Measurements from ENCODE around the gene ZNF502. TPM values are rescaled to one million over a fixed set of nuclear protein-coding genes. Genes with fewer than 3 reads are reported as not detected.
"Not testable (repeated sequence)": the region's sequence is repeated elsewhere in the genome, so short reads cannot be mapped to it uniquely, and the experiment has no call there.

Gene ZNF502
- total RNA-seq (2014; rRNA removed; shearing (Covaris generic); ENCODE audit: low replicate concordance), result not detected in 2 replicates

- H3K9me2 ChIP-seq (replicated peaks; ENCODE audit: insufficient read depth, low read length), result no peaks in the 10 kb centered on the region
- no peak within 1 kb of the TSS for H2AFZ ChIP-seq (ENCODE audit: low read length)
- H3K4me1 ChIP-seq (ENCODE audit: low read length), result no peaks in the 10 kb centered on the region
- H3K9ac ChIP-seq (ENCODE audit: low read length), result no peak within 1 kb of the TSS
- H3K27me3 ChIP-seq (ENCODE audit: low read length), result no peaks in the 10 kb centered on the region
- no peaks in the 10 kb centered on the region for H3K36me3 ChIP-seq (ENCODE audit: insufficient read depth, low read length)
- H3K9me3 ChIP-seq (ENCODE audit: low read length), result peaks cover 16% of the 10 kb centered on the region; the same call in 1 of the 2 replicates
- no peaks in the 10 kb centered on the region for H3K79me2 ChIP-seq (ENCODE audit: low read length)
- no peak within 1 kb of the TSS for H3K4me3 ChIP-seq (ENCODE audit: low read length)
- no peaks in the 10 kb centered on the region for H4K20me1 ChIP-seq (ENCODE audit: insufficient read depth, low read depth, low read length)
- DNase-seq, result no peak
- no peak within 1 kb of the TSS for H3K4me2 ChIP-seq (ENCODE audit: low read depth, low read length, poor library complexity, severe bottlenecking)
- H3K27ac ChIP-seq (ENCODE audit: low read length), result no peak within 1 kb of the TSS
These were observed at the start of gene ZNF502 for GRCh38 chr3:44712455-44713075. Gene ZNF502 (plus strand): TSS chr3:44712660. CDS start chr3:44720262, 7,602 bp downstream.

GRCh38 chr3:44665173-44665572 is 47.3 kb upstream of the ZNF502 start:
- Histone ChIP-seq H3K9me3 (ENCODE audit: low read length) (peaks cover 3% of the 10 kb centered on the region; the same call in 1 of the 2 replicates), H3K4me1 (ENCODE audit: low read length) (no peaks in the 10 kb centered on the region), H3K4me2 (ENCODE audit: low read depth, low read length, poor library complexity, severe bottlenecking) (no peak overlapping the region), H3K4me3 (ENCODE audit: low read length) (no peak overlapping the region), H2AFZ (ENCODE audit: low read length) (no peak overlapping the region), H4K20me1 (ENCODE audit: insufficient read depth, low read depth, low read length) (no peaks in the 10 kb centered on the region), H3K36me3 (ENCODE audit: insufficient read depth, low read length) (peaks cover 13% of the 10 kb centered on the region), H3K9me2 (replicated peaks; ENCODE audit: insufficient read depth, low read length) (no peaks in the 10 kb centered on the region), H3K27ac (ENCODE audit: low read length) (no peak overlapping the region), H3K9ac (ENCODE audit: low read length) (no peak overlapping the region), H3K27me3 (ENCODE audit: low read length) (no peaks in the 10 kb centered on the region), H3K79me2 (ENCODE audit: low read length) (no peaks in the 10 kb centered on the region)
- no peak for DNase-seq

- H3K27me3 ChIP-seq (ENCODE audit: low read length), result no peaks in the 10 kb centered on the region
- H3K9me3 ChIP-seq (ENCODE audit: low read length), result no peaks in the 10 kb centered on the region
- H3K4me2 ChIP-seq (ENCODE audit: low read depth, low read length, poor library complexity, severe bottlenecking), result no peak overlapping the region
- no peak overlapping the region for H3K4me3 ChIP-seq (ENCODE audit: low read length)
- no peak overlapping the region for H3K9ac ChIP-seq (ENCODE audit: low read length)
- no peak for DNase-seq
- H3K9me2 ChIP-seq (replicated peaks; ENCODE audit: insufficient read depth, low read length), result no peaks in the 10 kb centered on the region
- no peaks in the 10 kb centered on the region for H3K79me2 ChIP-seq (ENCODE audit: low read length)
- no peaks in the 10 kb centered on the region for H3K4me1 ChIP-seq (ENCODE audit: low read length)
- no peak overlapping the region for H3K27ac ChIP-seq (ENCODE audit: low read length)
- H3K36me3 ChIP-seq (ENCODE audit: insufficient read depth, low read length), result peaks cover 4% of the 10 kb centered on the region
- H4K20me1 ChIP-seq (ENCODE audit: insufficient read depth, low read depth, low read length), result no peaks in the 10 kb centered on the region
- no peak overlapping the region for H2AFZ ChIP-seq (ENCODE audit: low read length)
These were observed 46.1 kb upstream of the ZNF502 start for GRCh38 chr3:44666346-44666745.

GRCh38 chr3:44669760-44670159 is 42.7 kb upstream of the ZNF502 start:
- Histone ChIP-seq H3K36me3 (ENCODE audit: insufficient read depth, low read length) (no peaks in the 10 kb centered on the region), H3K9ac (ENCODE audit: low read length) (no peak overlapping the region), H3K4me3 (ENCODE audit: low read length) (no peak overlapping the region), H3K27ac (ENCODE audit: low read length) (no peak overlapping the region), H2AFZ (ENCODE audit: low read length) (no peak overlapping the region), H3K4me1 (ENCODE audit: low read length) (no peaks in the 10 kb centered on the region), H3K9me2 (replicated peaks; ENCODE audit: insufficient read depth, low read length) (no peaks in the 10 kb centered on the region), H3K79me2 (ENCODE audit: low read length) (no peaks in the 10 kb centered on the region), H3K4me2 (ENCODE audit: low read depth, low read length, poor library complexity, severe bottlenecking) (no peak overlapping the region), H3K27me3 (ENCODE audit: low read length) (no peaks in the 10 kb centered on the region), H3K9me3 (ENCODE audit: low read length) (no peaks in the 10 kb centered on the region), H4K20me1 (ENCODE audit: insufficient read depth, low read depth, low read length) (no peaks in the 10 kb centered on the region)
- DNase-seq, result no peak

- not testable (repeated sequence) for H2AFZ ChIP-seq (ENCODE audit: low read length); H3K79me2 ChIP-seq (ENCODE audit: low read length); H3K27me3 ChIP-seq (ENCODE audit: low read length); H3K4me3 ChIP-seq (ENCODE audit: low read length); DNase-seq; H3K27ac ChIP-seq (ENCODE audit: low read length); H3K4me2 ChIP-seq (ENCODE audit: low read depth, low read length, poor library complexity, severe bottlenecking); H3K36me3 ChIP-seq (ENCODE audit: insufficient read depth, low read length); H3K9me2 ChIP-seq (replicated peaks; ENCODE audit: insufficient read depth, low read length); H4K20me1 ChIP-seq (ENCODE audit: insufficient read depth, low read depth, low read length); H3K4me1 ChIP-seq (ENCODE audit: low read length); H3K9ac ChIP-seq (ENCODE audit: low read length); H3K9me3 ChIP-seq (ENCODE audit: low read length)
These were observed 39.0 kb upstream of the ZNF502 start for GRCh38 chr3:44673466-44673865.

GRCh38 chr3:44674211-44674610 is 38.2 kb upstream of the ZNF502 start:
- H3K9ac ChIP-seq (ENCODE audit: low read length), result no peak overlapping the region
- H3K9me2 ChIP-seq (replicated peaks; ENCODE audit: insufficient read depth, low read length), result no peaks in the 10 kb centered on the region
- no peak for DNase-seq
- H3K4me2 ChIP-seq (ENCODE audit: low read depth, low read length, poor library complexity, severe bottlenecking), result no peak overlapping the region
- H3K27ac ChIP-seq (ENCODE audit: low read length), result no peak overlapping the region
- H3K79me2 ChIP-seq (ENCODE audit: low read length), result no peaks in the 10 kb centered on the region
- H3K36me3 ChIP-seq (ENCODE audit: insufficient read depth, low read length), result no peaks in the 10 kb centered on the region
- H3K9me3 ChIP-seq (ENCODE audit: low read length), result no peaks in the 10 kb centered on the region
- H4K20me1 ChIP-seq (ENCODE audit: insufficient read depth, low read depth, low read length), result no peaks in the 10 kb centered on the region
- H2AFZ ChIP-seq (ENCODE audit: low read length), result no peak overlapping the region
- H3K4me3 ChIP-seq (ENCODE audit: low read length), result no peak overlapping the region
- no peaks in the 10 kb centered on the region for H3K4me1 ChIP-seq (ENCODE audit: low read length)
- H3K27me3 ChIP-seq (ENCODE audit: low read length), result no peaks in the 10 kb centered on the region

GRCh38 chr3:44678480-44679116 is 33.9 kb upstream of the ZNF502 start:
- Histone ChIP-seq H3K9me3 (ENCODE audit: low read length) (no peaks in the 10 kb centered on the region), H3K27me3 (ENCODE audit: low read length) (no peaks in the 10 kb centered on the region), H3K9me2 (replicated peaks; ENCODE audit: insufficient read depth, low read length) (no peaks in the 10 kb centered on the region), H3K79me2 (ENCODE audit: low read length) (no peaks in the 10 kb centered on the region), H4K20me1 (ENCODE audit: insufficient read depth, low read depth, low read length) (no peaks in the 10 kb centered on the region), H2AFZ (ENCODE audit: low read length) (no peak overlapping the region), H3K4me3 (ENCODE audit: low read length) (no peak overlapping the region), H3K27ac (ENCODE audit: low read length) (no peak overlapping the region), H3K36me3 (ENCODE audit: insufficient read depth, low read length) (no peaks in the 10 kb centered on the region), H3K4me2 (ENCODE audit: low read depth, low read length, poor library complexity, severe bottlenecking) (no peak overlapping the region), H3K9ac (ENCODE audit: low read length) (no peak overlapping the region), H3K4me1 (ENCODE audit: low read length) (no peaks in the 10 kb centered on the region)
- DNase-seq, result no peak

- no peak overlapping the region for H3K4me3 ChIP-seq (ENCODE audit: low read length)
- peaks cover under 1% of the 10 kb centered on the region; the same call in 1 of the 2 replicates for H3K9me3 ChIP-seq (ENCODE audit: low read length)
- no peaks in the 10 kb centered on the region for H4K20me1 ChIP-seq (ENCODE audit: insufficient read depth, low read depth, low read length)
- no peak overlapping the region for H3K27ac ChIP-seq (ENCODE audit: low read length)
- no peaks in the 10 kb centered on the region for H3K27me3 ChIP-seq (ENCODE audit: low read length)
- DNase-seq, result no peak
- no peaks in the 10 kb centered on the region for H3K9me2 ChIP-seq (replicated peaks; ENCODE audit: insufficient read depth, low read length)
- no peak overlapping the region for H3K4me2 ChIP-seq (ENCODE audit: low read depth, low read length, poor library complexity, severe bottlenecking)
- H3K4me1 ChIP-seq (ENCODE audit: low read length), result no peaks in the 10 kb centered on the region
- H3K9ac ChIP-seq (ENCODE audit: low read length), result no peak overlapping the region
- H2AFZ ChIP-seq (ENCODE audit: low read length), result no peak overlapping the region
- no peaks in the 10 kb centered on the region for H3K36me3 ChIP-seq (ENCODE audit: insufficient read depth, low read length)
- H3K79me2 ChIP-seq (ENCODE audit: low read length), result no peaks in the 10 kb centered on the region
These were observed 31.5 kb upstream of the ZNF502 start for GRCh38 chr3:44680921-44681455.

All from Karpas-422 (cell line).